HG03045 (cell line): ENCODE measurements around the gene ACKR3.

Source experiments
- ATAC-seq: cut with Tn5 transposase; IDR thresholded peaks from one replicate; pipeline ENCODE4 v1.9.1; 2021; ENCODE audit warnings: mild to moderate bottlenecking, moderate library complexity; ENCODE audit not compliant: unreplicated experiment

ACKR3 gene

DNA sequence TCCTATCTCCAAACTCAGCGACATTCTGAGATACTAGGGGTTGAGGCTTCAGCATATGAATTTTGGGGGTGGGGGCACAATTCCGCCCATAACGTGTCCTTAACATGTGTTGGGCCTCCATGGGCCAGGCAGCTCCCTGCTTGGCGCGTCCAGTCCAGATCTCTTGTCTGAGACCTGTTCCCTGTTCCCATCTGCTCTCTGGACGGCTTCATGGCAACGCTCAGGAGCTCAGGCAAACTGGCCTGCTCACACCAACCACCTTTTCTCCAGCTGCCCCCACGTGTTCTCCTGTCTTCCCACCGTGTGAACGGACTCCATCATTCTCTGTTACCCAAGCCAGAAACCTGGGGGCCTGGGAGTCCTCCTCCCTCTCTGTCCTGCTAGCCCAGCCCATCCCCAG is 36.4 kb downstream of the ACKR3 start:
- ATAC-seq = no peak

DNA sequence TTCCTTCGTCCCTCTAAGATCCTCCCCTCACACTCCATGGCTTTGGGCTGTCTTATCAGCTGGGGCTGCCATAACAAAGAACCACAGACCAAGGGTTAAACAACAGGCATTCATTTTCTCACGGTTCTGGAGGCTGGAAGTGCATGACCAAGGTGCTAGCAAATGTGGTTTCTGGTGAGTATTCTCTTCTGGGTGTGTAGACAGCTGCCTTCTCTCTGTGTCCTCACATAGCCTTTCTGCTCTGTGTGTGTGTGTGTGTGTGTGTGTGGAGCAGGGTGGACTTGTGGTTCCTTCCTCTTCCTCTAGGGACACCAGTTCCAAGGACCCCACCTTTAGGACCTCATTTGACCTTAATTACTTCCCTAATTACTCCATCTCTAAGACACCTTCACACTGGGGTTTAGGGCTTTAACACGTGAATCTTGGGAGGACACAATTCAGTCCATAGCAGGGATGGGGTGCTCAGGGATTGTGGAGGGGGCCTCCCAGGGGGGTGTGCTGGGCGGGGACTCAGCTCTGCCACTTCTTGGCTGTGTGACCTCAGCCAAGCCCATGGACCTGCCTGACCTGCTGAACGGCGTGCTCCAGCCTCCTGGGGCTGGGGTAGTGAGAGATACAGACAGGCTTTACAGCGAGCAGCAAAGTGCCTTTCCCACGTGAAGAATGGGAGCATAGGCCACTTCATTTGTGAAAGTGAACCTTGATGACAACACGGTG is 38.0 kb downstream of the ACKR3 start:
- ATAC-seq = no peak

DNA sequence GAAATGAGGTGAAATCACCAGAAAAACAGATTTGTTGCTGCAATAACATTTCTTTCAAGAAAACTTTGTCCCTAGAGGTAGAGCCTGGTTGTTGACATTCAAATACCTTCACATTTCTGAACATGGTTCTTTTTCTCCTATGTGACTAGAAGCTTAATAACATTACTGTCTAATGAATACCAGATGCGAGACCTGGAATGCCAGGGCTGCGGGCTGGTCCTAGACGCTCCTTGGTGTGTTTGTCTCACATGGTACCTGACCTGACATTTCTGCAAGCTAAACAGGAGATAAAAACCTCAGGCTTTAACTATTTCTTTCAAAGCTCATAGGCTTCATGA is 38.5 kb downstream of the ACKR3 start:
- no peak for ATAC-seq

DNA sequence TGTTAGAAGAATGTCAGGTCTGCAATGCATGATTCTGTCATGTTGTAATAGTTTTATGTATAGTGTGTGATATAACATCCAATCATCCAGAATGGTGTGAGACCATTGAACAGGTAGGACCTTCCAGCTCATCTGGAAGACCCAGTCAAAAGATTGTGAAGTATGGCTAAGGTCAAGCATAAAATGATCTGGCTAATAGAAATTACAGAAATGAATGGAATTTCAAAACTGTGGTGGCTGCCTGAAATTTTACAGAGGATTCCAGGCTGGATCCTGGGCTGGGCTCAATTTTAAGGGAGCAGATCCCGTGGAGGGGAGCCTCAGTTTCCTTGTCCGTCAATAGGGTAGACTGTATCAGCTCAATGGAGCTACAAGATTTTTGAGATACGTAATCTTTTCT is 39.1 kb downstream of the ACKR3 start:
- ATAC-seq = no peak

DNA sequence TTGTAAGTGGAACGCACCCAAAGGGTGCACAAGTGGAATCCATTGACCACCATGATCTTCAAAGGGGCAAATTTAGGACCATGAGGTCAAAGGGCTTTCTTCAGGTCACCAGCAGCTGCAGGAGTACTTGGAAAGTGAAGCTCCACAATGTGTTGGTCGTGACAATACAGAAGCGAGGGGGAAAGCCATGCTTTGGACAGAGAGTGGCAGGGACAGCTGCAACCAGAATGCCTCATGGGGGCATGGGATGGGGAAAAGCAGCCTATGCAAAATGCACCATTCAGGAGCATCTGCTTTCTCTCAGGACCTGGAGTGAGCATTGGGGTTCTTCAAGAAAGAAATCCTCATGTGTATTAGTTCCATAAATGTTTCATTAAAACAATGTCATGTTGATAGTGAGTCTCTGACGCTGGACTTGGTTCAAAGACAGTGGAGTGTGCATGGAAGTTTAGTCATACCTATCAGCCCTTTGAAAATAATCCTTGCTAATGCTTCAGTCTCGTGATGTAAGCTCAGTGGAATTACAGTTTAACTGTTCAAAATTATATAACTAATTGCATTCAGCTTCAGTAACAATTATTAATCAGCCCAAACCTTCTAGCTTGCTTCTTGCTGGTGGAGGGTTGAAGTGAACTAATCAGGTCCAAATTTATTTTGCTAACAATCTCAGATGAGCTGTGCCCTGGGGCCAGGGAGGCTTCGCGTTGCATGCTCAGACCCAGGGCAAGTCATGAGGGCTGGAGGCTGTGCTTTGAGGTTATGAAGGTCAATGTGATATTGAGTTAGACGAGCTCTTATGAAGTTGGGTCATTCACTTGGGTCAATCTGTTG is 41.6 kb downstream of the ACKR3 start:
- ATAC-seq = no peak

DNA sequence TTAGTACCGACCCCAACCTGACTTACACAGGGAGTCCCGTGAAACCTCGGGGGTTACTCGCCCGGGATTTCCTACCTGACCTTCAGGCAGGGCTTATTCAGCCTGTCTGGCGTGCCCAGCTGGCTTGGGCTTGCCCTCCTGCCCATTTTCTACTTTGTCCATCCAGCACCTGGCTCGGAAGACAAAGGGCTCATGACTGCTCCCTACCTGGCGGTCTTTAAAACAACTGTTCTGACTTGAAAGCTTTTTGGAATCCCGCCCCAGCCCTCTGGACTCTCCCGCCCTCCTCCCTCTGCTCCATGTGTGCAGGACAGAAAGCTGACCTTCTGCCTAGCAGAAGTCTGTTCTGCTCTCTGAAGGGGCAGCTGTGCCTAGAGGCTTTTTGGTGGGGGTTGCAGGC is 43.1 kb downstream of the ACKR3 start:
- ATAC-seq = no peak

DNA sequence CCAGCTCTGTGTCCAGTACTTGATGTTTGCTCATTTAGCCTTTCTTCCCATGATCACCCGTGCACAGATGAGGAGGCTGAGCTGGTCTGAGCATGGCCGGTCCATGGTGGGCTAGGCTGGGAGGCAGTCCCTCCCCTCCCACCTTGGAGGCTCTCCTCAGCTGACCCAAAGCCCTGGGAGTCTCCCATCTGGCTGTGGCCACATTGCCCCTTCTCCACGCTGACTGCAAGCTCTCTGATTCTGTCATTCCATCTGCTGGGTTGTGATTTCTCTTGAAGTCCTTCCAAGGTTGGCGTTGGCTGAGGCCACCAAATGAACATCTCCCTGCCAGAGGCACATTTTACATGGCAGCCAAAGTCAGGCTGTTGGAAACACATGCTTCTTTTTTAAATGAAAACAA is 44.0 kb downstream of the ACKR3 start:
- no peak for ATAC-seq

DNA sequence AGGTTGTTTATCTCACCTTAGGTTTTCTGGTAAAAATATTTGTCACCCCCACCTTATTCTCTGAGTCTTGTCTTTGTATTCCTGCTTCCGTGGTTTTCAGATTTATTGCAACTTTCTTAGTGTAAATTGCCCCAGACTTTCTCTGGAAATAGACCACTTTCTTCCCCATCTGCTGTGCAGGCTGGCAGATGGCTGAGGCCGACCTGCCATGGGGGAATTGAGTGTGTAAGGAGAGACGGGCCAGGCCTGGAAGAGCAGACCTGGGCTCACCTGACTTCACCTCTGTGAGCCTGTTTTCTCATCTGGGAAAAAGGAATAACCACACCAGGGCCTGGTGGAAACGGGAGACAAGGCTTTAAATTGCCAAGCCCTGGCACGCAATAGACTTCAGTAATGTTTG is 44.9 kb downstream of the ACKR3 start:
- ATAC-seq = no peak

DNA sequence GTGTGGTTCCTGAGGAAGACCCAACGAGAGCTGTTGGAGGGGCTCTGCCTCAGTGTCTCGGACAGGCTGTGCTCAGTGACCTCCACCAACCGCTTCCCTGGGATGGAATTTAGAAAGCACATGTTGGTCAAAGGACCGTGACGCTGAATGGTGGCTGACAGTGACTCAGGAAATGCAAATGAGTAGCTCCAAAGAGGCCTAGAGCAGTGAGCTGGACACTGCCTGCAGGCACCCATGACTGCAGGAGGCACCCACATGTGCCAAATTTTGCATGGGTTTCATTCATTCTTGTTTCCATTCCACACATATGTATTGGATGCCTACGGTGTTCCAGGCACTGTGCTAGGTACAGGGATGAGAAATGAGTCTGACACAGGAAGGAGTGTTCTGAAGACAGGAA is 46.4 kb downstream of the ACKR3 start:
- ATAC-seq = no peak

DNA sequence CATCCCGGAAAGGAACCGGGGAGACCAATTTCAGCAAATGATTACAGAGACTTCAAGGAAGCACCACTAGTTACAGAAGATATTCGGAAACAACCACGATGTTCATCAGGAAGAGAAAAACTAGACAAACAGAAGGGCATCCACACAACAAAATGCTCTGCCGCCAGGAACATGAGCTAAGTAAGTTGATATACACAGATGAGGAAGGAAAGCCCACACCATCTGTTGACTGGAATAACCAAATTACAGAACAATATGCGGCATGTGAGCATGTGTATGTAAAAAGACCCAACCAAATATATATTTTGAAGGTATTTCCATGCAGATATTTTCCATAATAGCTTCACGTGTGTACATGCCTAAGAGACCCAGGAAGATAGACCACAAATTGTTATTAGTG is 47.0 kb downstream of the ACKR3 start:
- no peak for ATAC-seq

DNA sequence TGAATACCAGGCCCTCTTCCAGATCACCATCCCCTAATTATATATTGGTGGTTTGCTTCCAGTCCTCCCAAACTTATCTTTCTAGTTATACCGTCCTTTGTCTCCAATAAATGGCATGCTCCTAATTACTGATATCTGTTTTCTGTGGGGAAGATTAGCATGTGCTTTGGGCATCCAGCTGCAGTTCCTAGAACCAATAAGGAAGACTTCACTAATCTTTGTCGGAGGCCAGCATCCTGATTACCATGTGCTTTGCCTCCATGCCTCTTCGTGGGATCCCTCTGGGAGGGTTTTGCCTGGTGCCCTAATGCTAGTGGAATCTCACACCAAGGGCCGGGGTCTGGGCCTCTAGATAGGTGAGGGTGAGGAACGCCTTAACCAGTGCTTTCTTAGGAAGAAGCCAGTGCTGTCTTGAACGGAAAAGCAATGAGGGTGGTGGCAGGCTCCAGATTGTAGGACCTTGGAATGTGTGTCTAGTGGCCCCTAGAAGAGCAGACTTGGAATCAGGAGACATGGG is 47.7 kb downstream of the ACKR3 start:
- no peak for ATAC-seq

DNA sequence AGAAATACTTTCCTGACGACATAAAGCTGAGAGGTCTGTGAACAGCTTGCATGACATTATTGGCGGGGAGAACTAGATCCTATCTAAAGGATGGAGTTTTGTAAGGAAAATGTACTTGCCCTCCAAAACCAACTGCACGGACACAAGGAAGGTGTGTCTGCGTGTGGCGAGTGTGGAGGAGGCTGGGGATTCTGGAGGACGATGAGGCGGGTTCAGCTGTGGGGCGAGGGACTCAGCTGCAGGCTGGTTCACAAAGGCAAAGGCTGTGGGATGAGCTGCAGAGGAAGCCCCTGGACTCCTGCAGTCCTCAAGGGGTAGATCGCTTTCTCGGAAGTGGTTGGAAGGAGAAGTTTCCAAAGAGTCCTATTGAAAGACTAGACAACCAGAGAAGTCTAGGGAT is 48.2 kb downstream of the ACKR3 start:
- no peak for ATAC-seq

DNA sequence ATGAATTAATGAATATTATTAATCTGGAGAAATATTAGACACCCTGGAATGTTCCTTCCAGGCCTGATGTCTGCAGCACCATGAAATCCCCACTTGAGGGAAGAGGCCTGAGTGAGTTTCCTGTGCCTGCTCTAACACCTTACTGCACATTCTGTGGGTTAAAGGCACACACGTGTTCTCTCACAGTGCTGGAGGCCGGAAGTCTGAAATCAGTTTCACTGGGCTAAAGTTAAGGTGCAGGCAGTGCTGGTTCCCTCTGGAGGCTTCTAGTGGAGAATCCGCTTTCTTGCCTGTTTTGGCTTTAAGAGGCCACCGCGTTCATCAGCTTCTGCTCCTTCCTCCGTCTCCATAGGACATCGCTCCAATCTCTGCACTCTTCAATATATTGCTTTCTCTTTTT is 48.7 kb downstream of the ACKR3 start:
- no peak for ATAC-seq

DNA sequence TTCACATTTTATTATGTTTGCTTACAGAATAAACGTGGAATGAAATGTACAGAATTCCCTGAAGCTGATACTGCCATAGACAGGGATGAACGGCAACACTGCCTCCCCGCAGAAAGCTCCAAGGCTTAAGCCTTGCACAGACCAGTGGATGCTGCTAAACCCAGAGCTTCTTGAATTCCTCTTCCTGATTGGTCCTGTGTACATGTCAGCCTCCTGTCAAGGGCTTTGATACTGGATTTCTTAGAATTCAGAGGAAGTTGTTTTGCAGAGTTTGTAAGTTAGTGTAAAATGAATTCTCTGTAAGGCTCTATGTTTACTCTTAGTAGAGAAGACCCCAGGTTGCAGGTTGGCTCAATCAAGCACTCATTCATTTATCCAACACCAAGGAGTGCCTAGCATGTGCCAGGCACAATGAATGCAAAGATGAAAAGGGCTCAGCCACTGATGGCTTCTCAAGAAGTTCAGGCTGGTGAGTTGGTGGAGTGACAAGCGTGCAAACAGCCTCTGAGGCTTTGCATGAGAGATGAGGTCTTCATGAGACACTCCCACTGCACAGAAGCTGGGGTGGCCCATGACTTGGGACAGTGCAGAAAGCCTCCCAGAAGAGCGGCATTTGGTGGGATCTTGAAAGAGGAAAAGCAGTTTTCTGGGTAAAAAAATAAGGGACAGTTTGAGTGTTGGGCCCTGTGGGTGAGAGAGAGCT is 50.4 kb downstream of the ACKR3 start:
- ATAC-seq = no peak

DNA sequence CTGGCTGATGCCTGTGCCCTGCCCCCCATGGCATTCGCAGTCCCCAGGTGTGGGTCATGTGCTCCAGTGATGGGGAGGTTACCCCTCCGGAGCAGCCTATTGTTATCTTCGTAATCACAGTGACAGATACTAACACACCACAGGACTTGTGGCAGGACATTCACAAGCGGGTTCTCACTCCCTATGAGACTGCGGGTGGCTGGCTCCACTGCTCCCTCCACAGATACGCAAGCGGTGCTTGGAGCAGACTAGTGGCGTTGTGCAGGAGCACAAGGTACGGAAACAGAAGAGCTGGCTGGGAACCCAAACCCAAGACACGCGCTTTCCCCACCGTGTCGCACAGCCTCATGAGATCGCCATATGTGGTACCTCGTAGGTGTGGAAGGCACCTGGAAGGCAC is 52.2 kb downstream of the ACKR3 start:
- ATAC-seq = no peak

DNA sequence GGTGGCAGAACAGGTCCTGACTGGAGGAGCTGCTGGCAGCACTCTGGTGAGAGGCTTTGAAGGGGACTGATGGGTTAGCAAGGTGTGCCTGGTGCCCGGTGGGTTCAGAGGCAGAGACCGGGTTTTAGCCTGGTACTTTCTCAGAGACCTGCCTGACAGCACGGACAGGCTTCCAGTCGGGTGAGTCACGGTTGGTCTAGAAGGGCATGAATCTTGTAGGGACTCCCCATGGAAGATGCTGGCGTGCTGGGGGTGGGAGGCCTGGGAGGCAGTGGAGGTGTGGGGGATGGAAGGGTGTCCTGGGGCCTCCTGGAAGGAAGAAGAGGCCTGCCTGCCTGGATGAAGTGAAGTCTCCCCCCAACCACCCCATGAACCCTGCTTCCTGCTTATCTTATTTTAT is 52.6 kb downstream of the ACKR3 start:
- no peak for ATAC-seq

DNA sequence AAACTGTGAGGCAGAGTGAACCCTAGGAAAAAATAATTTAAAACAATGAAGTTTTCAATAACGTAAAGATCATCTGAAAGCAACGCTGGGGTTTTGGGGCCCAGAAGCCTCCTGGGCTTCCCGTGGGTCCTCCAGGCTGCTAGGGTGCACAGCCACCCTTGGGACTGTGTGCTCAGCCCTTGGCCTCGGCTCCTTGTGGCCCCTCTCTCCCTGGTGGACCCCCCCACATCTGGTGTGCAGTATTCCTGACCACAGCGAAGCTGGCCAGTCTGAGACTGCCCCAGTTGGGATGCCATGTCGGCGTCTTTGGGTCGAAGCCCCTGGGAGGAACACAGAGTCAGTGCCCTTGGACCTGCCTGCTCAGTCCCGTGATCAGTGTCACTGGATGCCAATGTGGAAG is 53.0 kb downstream of the ACKR3 start:
- ATAC-seq = no peak

DNA sequence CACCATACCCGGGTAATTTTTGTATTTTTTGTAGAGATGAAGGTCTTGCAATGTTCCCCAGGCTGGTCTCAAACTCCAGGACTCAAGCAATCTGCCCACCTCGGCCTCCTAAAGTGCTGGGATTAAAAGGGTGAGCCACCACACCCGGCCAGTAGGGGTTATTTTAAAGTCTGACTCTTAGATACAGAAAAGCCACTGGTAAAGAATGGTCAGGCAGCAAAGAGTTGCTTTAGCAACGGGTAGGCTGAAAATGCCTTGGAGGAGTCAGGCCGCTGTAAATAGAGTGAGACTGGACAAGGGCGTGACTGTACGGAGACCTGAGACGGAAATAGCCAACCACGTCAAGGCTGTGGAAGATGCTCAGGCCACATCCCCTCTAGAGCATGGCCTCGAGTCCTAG is 54.2 kb downstream of the ACKR3 start:
- ATAC-seq = no peak

DNA sequence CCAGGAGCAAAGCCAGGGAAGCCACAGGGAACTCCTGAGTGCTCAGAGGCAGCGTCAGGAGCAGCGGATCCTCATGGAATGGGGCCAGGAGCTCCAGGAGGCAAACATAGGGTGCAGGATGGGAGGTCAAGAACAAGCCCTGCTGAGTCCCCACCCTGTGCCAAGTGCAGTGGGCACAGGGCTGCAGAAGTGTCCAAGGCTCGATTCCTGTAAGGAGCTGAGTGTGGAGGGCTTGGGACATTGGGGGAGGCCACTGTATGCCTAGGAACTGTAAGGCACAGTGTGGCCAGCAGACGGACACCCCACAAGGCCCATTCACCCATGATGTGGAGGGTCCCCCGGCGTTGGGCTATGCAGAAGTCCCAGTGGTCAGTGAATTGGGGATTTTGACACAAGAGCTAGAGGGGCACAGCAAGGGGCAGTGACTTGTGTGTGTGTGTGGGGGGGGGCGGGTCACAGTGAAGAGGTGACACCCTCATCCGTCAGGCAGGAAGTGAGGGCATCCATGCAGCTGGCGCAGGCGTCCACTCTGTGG is 55.6 kb downstream of the ACKR3 start:
- no peak for ATAC-seq

DNA sequence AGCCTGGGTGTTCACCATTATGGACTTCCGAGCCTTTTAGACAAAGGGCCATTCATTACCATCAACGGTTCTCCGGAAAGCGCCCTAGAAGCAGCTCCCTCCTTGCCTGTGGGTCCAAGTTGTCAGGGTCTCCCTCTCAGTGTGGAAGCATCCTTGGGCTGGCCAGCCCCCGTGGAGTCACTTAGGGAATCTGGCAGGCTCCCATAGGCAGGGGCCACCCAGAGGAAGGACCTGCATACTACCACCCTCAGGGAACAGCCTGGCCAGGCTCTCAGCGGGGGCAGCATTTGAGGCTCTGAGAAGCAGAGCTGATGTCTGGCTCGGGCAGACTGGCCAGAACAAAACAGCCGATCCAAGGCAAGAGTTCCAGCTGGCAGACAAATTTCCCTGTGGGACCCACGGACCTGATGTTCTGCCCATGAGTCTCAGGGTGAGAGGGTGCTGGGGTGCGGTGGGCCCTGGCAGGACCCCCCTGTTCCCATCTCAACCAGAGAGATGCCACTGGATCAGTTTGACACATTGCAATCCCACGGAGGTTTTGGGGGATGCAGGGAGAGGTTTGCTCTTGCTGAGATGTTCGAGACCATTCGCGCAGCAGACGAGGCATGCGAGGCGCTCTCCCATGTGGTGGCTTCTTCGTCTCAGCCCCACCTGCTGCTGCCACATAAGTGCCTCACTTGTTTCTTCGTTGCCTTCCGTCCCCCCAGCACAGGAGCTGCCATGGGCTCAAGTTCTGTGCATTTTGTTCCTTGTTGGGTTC is 56.9 kb downstream of the ACKR3 start:
- no peak for ATAC-seq

DNA sequence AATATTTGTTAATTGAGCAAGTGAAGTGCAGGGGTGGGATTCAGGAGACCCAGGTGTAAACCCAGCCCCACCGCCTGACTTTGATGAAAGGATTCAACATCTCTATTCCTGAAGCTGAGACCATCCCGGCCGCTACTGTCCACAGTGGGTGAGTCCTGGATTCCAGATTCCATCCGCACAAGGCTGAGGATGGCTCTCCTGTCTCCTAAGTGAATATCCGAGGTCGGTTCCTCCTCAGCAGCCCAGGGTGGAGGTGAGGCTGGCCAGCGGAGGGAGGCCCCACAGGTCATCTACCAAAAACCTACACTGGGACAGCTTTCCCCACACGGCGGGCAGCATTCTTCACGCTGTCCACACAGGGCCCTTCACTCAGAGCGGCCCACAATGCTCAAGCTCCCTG is 57.6 kb downstream of the ACKR3 start:
- ATAC-seq = no peak
